ENCODE data around the gene PPP3CA. TPM values are rescaled to one million over a fixed set of nuclear protein-coding genes. Genes with fewer than 3 reads are reported as not detected.

The PPP3CA gene
- total and polyA plus RNA-seq, 2 experiments from 2014 or later = 27.0 to 45.2 TPM

GRCh38 chr4:101152521-101152920 is 194.8 kb downstream of the PPP3CA start:
- TF ChIP-seq JUNB (IDR thresholded peaks at IDR 0.05; ENCODE audit: unreplicated experiment) (no peak), ZNF331 (CRISPR knock-in tag; IDR thresholded peaks at IDR 0.05; ENCODE audit: low read depth) (no peak)
- peaks cover 41% of the 10 kb centered on the region for H3K4me1 Mint-ChIP-seq
- DNase-seq (ENCODE audit: low spot score) (no peak), ATAC-seq (no peak)
- H3K4me3 Mint-ChIP-seq = no peak overlapping the region
- no peak overlapping the region for H3K27ac ChIP-seq (ENCODE audit: low read depth)
- H3K36me3 ChIP-seq (ENCODE audit: insufficient read depth) = no peaks in the 10 kb centered on the region
- no peaks in the 10 kb centered on the region for H3F3A ChIP-seq (replicated peaks; ENCODE audit: low read depth)
- H3K27me3 Mint-ChIP-seq (ENCODE audit: insufficient read depth, low read depth, poor library complexity) = no peaks in the 10 kb centered on the region
- H3K4me1 ChIP-seq (ENCODE audit: insufficient read depth) = peaks cover 19% of the 10 kb centered on the region; the same call in 1 of the 2 replicates
- no peaks in the 10 kb centered on the region for H4K20me1 ChIP-seq (replicated peaks; ENCODE audit: insufficient read depth)
- no peaks in the 10 kb centered on the region for H3K27me3 ChIP-seq (ENCODE audit: insufficient read depth)
- H3K9me2 ChIP-seq (ENCODE audit: insufficient read depth) = no peaks in the 10 kb centered on the region
- no peaks in the 10 kb centered on the region for H3K9me3 Mint-ChIP-seq
- no peak overlapping the region for H3K4me2 ChIP-seq
- no peaks in the 10 kb centered on the region for H3K79me2 ChIP-seq (replicated peaks; ENCODE audit: insufficient read depth)
- H3K27ac Mint-ChIP-seq = no peak overlapping the region
- H3K4me3 ChIP-seq = no peak overlapping the region
- H2AFZ ChIP-seq = no peak overlapping the region
- H3K36me3 Mint-ChIP-seq (ENCODE audit: low read depth) = no peaks in the 10 kb centered on the region

DNA sequence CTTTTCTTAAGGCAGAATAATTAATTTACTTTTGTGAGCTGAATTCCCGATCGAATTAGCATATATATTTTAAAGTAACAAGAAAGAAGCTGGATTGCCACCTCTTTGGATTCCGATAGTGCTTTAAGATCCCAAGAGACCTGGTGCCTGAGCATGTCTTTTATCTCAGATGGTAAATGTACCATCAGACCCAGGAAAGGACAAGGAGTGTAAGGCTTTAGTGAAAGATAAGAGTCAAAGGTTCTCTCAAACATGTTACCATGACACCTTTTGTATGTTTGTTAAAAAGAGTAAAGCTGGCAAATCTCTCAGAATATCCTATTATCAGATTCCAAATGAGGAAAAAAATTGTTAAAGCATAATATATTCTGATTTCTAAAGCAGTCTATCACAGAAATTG is 198.8 kb downstream of the PPP3CA start:
- Mint-ChIP-seq H3K27me3 (ENCODE audit: insufficient read depth, low read depth, poor library complexity) (no peaks in the 10 kb centered on the region), H3K36me3 (ENCODE audit: low read depth) (no peaks in the 10 kb centered on the region), H3K27ac (no peak overlapping the region), H3K9me3 (no peaks in the 10 kb centered on the region), H3K4me1 (peaks cover 6% of the 10 kb centered on the region; the same call in 2 of the 3 replicates), H3K4me3 (no peak overlapping the region)
- H3K4me1 ChIP-seq (ENCODE audit: insufficient read depth) = no peaks in the 10 kb centered on the region
- H2AFZ ChIP-seq = no peak overlapping the region
- no peaks in the 10 kb centered on the region for H3F3A ChIP-seq (replicated peaks; ENCODE audit: low read depth)
- H3K79me2 ChIP-seq (replicated peaks; ENCODE audit: insufficient read depth) = no peaks in the 10 kb centered on the region
- no peak overlapping the region for H3K27ac ChIP-seq (ENCODE audit: low read depth)
- H4K20me1 ChIP-seq (replicated peaks; ENCODE audit: insufficient read depth) = no peaks in the 10 kb centered on the region
- H3K27me3 ChIP-seq (ENCODE audit: insufficient read depth) = no peaks in the 10 kb centered on the region
- H3K36me3 ChIP-seq (ENCODE audit: insufficient read depth) = no peaks in the 10 kb centered on the region
- H3K9me2 ChIP-seq (ENCODE audit: insufficient read depth) = no peaks in the 10 kb centered on the region
- ATAC-seq = no peak
- TF ChIP-seq REST (IDR thresholded peaks at IDR 0.05; ENCODE audit: unreplicated experiment) (no peak), POLR2AphosphoS5 (IDR thresholded peaks at IDR 0.05; ENCODE audit: low read depth) (no peak), ZNF331 (CRISPR knock-in tag; IDR thresholded peaks at IDR 0.05; ENCODE audit: low read depth) (no peak), EZH2phosphoT487 (IDR thresholded peaks at IDR 0.05; ENCODE audit: unreplicated experiment) (no peak), JUNB (IDR thresholded peaks at IDR 0.05; ENCODE audit: unreplicated experiment) (no peak), ZNF114 (CRISPR knock-in tag; IDR thresholded peaks at IDR 0.05) (no peak), NANOG (IDR thresholded peaks at IDR 0.05; ENCODE audit: borderline replicate concordance) (no peak), STAT1 (IDR thresholded peaks at IDR 0.05; ENCODE audit: unreplicated experiment) (no peak), ZNF462 (CRISPR knock-in tag; IDR thresholded peaks at IDR 0.05) (no peak)
- TF ChIP-seq, protein P1, sequence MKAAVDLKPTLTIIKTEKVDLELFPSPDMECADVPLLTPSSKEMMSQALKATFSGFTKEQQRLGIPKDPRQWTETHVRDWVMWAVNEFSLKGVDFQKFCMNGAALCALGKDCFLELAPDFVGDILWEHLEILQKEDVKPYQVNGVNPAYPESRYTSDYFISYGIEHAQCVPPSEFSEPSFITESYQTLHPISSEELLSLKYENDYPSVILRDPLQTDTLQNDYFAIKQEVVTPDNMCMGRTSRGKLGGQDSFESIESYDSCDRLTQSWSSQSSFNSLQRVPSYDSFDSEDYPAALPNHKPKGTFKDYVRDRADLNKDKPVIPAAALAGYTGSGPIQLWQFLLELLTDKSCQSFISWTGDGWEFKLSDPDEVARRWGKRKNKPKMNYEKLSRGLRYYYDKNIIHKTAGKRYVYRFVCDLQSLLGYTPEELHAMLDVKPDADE (IDR thresholded peaks at IDR 0.05) = no peak
- no peak overlapping the region for H3K4me3 ChIP-seq
- H3K4me2 ChIP-seq = no peak overlapping the region
- DNase-seq (ENCODE audit: low spot score) = no peak
